ENCODE results near the gene STAT4. TPM values are rescaled to one million over a fixed set of nuclear protein-coding genes. Genes with fewer than 3 reads are reported as not detected.

Gene STAT4
- total RNA-seq, 1 donor from 2014 or later = 4.8 TPM

- no peak for DNase-seq (ENCODE audit: low spot score)
These were observed 135.6 kb downstream of the STAT4 start for GRCh38 chr2:191015239-191015638.

- no peak for DNase-seq (ENCODE audit: low spot score)
These were observed 136.2 kb downstream of the STAT4 start for GRCh38 chr2:191014653-191015020.

- peak; percentile 93 for DNase-seq (ENCODE audit: low spot score)
These were observed 136.7 kb downstream of the STAT4 start, which contains the start of gene STAT1 for GRCh38 chr2:191013932-191014652. STAT1 (minus strand) TSS chr2:191014171; CDS start chr2:191010003, 4,168 bp downstream.

- no peak for DNase-seq (ENCODE audit: low spot score)
These were observed 137.2 kb downstream of the STAT4 start for GRCh38 chr2:191013682-191013931.

- DNase-seq (ENCODE audit: low spot score) = no peak
These were observed 137.7 kb downstream of the STAT4 start for GRCh38 chr2:191012845-191013681.

- no peak for DNase-seq (ENCODE audit: low spot score)
These were observed 138.4 kb downstream of the STAT4 start for GRCh38 chr2:191012346-191012745.

- no peak for DNase-seq (ENCODE audit: low spot score)
These were observed 139.6 kb downstream of the STAT4 start for GRCh38 chr2:191010887-191011885.

- DNase-seq (ENCODE audit: low spot score) = no peak
These were observed 141.0 kb downstream of the STAT4 start for GRCh38 chr2:191009541-191010374.

GRCh38 chr2:191008286-191008685, 142.5 kb downstream of the STAT4 start:
- DNase-seq (ENCODE audit: low spot score) = no peak

- DNase-seq (ENCODE audit: low spot score) = no peak
These were observed 143.6 kb downstream of the STAT4 start for GRCh38 chr2:191006997-191007783.

GRCh38 chr2:191006297-191006696, 144.5 kb downstream of the STAT4 start:
- DNase-seq (ENCODE audit: low spot score) = no peak

- no peak for DNase-seq (ENCODE audit: low spot score)
These were observed 147.1 kb downstream of the STAT4 start for GRCh38 chr2:191003405-191004309.

GRCh38 chr2:191001624-191002023, 149.2 kb downstream of the STAT4 start:
- DNase-seq (ENCODE audit: low spot score) = no peak

GRCh38 chr2:191001032-191001431, 149.8 kb downstream of the STAT4 start:
- no peak for DNase-seq (ENCODE audit: low spot score)

- no peak for DNase-seq (ENCODE audit: low spot score)
These were observed 150.7 kb downstream of the STAT4 start for GRCh38 chr2:190999949-191000665.

GRCh38 chr2:190999058-190999457, 151.7 kb downstream of the STAT4 start:
- DNase-seq (ENCODE audit: low spot score) = no peak

GRCh38 chr2:190997526-190998113, 153.2 kb downstream of the STAT4 start:
- no peak for DNase-seq (ENCODE audit: low spot score)

GRCh38 chr2:190996947-190997346, 153.8 kb downstream of the STAT4 start:
- DNase-seq (ENCODE audit: low spot score) = no peak
